ENCODE measurements around the gene SLC12A1.

GRCh38 chr15:48250640-48251076 lies 44.6 kb downstream of the SLC12A1 start:
- TF ChIP-seq, protein P1, sequence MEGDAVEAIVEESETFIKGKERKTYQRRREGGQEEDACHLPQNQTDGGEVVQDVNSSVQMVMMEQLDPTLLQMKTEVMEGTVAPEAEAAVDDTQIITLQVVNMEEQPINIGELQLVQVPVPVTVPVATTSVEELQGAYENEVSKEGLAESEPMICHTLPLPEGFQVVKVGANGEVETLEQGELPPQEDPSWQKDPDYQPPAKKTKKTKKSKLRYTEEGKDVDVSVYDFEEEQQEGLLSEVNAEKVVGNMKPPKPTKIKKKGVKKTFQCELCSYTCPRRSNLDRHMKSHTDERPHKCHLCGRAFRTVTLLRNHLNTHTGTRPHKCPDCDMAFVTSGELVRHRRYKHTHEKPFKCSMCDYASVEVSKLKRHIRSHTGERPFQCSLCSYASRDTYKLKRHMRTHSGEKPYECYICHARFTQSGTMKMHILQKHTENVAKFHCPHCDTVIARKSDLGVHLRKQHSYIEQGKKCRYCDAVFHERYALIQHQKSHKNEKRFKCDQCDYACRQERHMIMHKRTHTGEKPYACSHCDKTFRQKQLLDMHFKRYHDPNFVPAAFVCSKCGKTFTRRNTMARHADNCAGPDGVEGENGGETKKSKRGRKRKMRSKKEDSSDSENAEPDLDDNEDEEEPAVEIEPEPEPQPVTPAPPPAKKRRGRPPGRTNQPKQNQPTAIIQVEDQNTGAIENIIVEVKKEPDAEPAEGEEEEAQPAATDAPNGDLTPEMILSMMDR (IDR thresholded peaks at IDR 0.05): peak; percentile 32 to 50 (median 44)
- no peak for TF ChIP-seq POLR2A (IDR thresholded peaks at IDR 0.05)

Data from right lobe of liver (tissue), 4 donors.